GM23338 (cell line): ENCODE measurements around the gene DCP1B. TPM values are rescaled to one million over a fixed set of nuclear protein-coding genes. Genes with fewer than 3 reads are reported as not detected.

Source experiments
- EZH2 ChIP-seq: fragments of 200-600 bp; sonication (generic); IDR thresholded peaks from one replicate; pipeline ENCODE4 v1.8.0; 2017; ENCODE audit warnings: antibody characterized with exemption, mild to moderate bottlenecking, low read depth; ENCODE audit not compliant: unreplicated experiment
- JUNB ChIP-seq: IDR thresholded peaks from one replicate; pipeline ENCODE4 v1.6.1; 2016; ENCODE audit warnings: antibody characterized with exemption; ENCODE audit not compliant: unreplicated experiment
- STAT1 ChIP-seq: IDR thresholded peaks from one replicate; pipeline ENCODE4 v1.6.1; 2016; ENCODE audit warnings: antibody characterized with exemption; ENCODE audit not compliant: unreplicated experiment
- polyA plus RNA-seq: library from polyadenylated mRNA; unstranded; fragments of >200 nt; fragmentation: Nextera tagmentation; extraction: Ambion mirVana; gene quantifications from 2 replicates; pipeline ENCODE4 v1.2.1, GENCODE V29; 2016
- total RNA-seq: library from RNA; depleted of rRNA; stranded (reverse); fragments of >200 nt; shearing (Covaris generic); gene quantifications from 2 replicates; pipeline ENCODE4 v1.2.3, GENCODE V29; 2014
- TF ChIP-seq, protein P1 (sequence below): fragments of 250-450 bp; sonication (Bioruptor Pico); IDR thresholded peaks from 2 replicates; pipeline ENCODE4 v1.5.0; 2020; ENCODE audit warnings: mild to moderate bottlenecking, moderate library complexity
- TF ChIP-seq, protein P2 (sequence below): IDR thresholded peaks from 2 replicates; pipeline ENCODE4 v1.6.1; 2016; ENCODE audit warnings: antibody characterized with exemption
- TF ChIP-seq, protein P3 (sequence below), 2 experiments: fragments of 200-600 bp in 1 of 2; sonication (generic) in 1 of 2; conservative IDR thresholded peaks; 2 replicates each; pipeline versions ENCODE4 v1.5.1 to v1.6.1; 2016 to 2017; ENCODE audit warnings: antibody characterized with exemption in 2 of 2, low read depth in 2 of 2, mild to moderate bottlenecking in 2 of 2, moderate library complexity in 1 of 2

Gene DCP1B
- total and polyA plus RNA-seq, 2 experiments from 2014 or later = 24.4 to 29.8 TPM

DNA sequence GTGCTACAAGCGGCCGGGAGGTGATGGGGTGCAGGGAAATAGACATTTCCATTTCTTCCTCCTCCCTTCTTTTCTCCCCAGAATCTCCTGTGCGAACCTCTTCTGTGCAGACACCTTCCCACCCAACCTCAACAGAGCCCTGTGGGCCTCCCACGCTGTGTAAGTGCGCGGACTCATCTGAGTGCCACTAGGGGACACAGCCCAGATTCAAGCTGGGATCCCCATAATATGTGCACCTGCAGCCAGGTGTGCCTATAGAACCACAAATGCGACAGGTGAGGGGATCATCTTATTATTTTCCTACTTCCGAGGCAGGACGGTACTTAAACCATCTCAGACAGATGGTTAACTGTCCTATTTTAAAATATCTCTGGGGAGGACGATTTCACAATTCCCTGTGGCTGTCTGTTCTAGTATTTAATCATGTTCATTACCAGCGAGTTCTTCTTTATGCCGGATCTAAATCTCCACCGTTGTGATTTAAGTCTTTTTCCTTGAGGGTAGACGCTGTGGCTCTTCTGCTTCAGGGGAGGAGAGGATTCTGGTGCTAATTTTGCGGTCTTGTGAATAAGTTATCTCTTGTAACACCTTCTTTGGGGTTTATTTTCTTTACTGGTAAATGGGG lies 31.3 kb upstream of the DCP1B start (continued):
- TF ChIP-seq, protein P1, sequence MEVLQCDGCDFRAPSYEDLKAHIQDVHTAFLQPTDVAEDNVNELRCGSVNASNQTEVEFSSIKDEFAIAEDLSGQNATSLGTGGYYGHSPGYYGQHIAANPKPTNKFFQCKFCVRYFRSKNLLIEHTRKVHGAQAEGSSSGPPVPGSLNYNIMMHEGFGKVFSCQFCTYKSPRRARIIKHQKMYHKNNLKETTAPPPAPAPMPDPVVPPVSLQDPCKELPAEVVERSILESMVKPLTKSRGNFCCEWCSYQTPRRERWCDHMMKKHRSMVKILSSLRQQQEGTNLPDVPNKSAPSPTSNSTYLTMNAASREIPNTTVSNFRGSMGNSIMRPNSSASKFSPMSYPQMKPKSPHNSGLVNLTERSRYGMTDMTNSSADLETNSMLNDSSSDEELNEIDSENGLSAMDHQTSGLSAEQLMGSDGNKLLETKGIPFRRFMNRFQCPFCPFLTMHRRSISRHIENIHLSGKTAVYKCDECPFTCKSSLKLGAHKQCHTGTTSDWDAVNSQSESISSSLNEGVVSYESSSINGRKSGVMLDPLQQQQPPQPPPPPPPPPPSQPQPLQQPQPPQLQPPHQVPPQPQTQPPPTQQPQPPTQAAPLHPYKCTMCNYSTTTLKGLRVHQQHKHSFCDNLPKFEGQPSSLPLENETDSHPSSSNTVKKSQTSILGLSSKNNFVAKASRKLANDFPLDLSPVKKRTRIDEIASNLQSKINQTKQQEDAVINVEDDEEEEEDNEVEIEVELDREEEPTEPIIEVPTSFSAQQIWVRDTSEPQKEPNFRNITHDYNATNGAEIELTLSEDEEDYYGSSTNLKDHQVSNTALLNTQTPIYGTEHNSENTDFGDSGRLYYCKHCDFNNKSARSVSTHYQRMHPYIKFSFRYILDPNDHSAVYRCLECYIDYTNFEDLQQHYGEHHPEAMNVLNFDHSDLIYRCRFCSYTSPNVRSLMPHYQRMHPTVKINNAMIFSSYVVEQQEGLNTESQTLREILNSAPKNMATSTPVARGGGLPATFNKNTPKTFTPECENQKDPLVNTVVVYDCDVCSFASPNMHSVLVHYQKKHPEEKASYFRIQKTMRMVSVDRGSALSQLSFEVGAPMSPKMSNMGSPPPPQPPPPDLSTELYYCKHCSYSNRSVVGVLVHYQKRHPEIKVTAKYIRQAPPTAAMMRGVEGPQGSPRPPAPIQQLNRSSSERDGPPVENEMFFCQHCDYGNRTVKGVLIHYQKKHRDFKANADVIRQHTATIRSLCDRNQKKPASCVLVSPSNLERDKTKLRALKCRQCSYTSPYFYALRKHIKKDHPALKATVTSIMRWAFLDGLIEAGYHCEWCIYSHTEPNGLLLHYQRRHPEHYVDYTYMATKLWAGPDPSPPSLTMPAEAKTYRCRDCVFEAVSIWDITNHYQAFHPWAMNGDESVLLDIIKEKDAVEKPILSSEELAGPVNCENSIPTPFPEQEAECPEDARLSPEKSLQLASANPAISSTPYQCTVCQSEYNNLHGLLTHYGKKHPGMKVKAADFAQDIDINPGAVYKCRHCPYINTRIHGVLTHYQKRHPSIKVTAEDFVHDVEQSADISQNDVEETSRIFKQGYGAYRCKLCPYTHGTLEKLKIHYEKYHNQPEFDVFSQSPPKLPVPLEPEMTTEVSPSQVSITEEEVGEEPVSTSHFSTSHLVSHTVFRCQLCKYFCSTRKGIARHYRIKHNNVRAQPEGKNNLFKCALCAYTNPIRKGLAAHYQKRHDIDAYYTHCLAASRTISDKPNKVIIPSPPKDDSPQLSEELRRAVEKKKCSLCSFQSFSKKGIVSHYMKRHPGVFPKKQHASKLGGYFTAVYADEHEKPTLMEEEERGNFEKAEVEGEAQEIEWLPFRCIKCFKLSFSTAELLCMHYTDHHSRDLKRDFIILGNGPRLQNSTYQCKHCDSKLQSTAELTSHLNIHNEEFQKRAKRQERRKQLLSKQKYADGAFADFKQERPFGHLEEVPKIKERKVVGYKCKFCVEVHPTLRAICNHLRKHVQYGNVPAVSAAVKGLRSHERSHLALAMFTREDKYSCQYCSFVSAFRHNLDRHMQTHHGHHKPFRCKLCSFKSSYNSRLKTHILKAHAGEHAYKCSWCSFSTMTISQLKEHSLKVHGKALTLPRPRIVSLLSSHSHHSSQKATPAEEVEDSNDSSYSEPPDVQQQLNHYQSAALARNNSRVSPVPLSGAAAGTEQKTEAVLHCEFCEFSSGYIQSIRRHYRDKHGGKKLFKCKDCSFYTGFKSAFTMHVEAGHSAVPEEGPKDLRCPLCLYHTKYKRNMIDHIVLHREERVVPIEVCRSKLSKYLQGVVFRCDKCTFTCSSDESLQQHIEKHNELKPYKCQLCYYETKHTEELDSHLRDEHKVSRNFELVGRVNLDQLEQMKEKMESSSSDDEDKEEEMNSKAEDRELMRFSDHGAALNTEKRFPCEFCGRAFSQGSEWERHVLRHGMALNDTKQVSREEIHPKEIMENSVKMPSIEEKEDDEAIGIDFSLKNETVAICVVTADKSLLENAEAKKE (CRISPR knock-in tag) = no peak
- TF ChIP-seq EZH2 (no peak), JUNB (no peak), STAT1 (no peak)
- TF ChIP-seq, protein P2, sequence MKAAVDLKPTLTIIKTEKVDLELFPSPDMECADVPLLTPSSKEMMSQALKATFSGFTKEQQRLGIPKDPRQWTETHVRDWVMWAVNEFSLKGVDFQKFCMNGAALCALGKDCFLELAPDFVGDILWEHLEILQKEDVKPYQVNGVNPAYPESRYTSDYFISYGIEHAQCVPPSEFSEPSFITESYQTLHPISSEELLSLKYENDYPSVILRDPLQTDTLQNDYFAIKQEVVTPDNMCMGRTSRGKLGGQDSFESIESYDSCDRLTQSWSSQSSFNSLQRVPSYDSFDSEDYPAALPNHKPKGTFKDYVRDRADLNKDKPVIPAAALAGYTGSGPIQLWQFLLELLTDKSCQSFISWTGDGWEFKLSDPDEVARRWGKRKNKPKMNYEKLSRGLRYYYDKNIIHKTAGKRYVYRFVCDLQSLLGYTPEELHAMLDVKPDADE = no peak
- TF ChIP-seq, protein P3, sequence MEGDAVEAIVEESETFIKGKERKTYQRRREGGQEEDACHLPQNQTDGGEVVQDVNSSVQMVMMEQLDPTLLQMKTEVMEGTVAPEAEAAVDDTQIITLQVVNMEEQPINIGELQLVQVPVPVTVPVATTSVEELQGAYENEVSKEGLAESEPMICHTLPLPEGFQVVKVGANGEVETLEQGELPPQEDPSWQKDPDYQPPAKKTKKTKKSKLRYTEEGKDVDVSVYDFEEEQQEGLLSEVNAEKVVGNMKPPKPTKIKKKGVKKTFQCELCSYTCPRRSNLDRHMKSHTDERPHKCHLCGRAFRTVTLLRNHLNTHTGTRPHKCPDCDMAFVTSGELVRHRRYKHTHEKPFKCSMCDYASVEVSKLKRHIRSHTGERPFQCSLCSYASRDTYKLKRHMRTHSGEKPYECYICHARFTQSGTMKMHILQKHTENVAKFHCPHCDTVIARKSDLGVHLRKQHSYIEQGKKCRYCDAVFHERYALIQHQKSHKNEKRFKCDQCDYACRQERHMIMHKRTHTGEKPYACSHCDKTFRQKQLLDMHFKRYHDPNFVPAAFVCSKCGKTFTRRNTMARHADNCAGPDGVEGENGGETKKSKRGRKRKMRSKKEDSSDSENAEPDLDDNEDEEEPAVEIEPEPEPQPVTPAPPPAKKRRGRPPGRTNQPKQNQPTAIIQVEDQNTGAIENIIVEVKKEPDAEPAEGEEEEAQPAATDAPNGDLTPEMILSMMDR (conservative IDR thresholded peaks at IDR 0.05; ENCODE audit: low read depth in 2 of 2) = no peak
